ENCODE results near the gene CIDEC.

Gene CIDEC

DNA sequence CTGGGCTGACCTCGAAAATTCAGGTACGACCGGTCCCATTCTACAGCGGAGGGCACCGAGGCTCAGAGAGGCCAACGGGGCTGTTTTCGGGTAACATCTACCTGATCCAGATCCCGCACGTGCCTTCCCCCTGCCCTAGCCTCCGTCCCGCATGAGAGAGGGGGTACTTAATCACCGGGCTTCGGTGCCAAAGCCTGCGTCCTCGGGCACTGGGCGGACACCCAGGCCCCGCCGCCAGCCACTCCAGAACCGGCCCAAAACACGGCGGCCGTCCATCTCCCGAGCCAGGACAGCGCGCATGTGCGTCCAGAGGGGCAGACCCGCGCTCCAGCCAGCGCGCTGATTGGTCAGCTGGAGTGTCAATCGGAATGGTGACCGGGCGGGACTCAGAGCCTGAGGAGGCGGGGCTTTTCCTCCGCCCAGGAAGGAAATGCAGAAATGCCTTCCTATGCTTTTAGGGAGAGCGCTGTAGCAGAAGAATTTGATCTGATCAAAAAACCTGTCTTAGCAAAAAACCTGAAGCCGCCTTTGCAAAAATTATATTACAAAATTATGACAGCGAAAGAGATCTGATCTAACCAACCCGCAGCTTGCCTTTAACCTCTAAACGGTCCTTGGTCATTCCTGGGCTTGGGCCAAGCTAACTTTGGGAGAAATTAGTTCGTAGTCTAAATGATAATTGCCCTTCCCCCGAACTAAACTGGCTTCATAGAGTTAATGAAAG is 36.2 kb downstream of the CIDEC start, which contains the start of gene RPUSD3:
Gene RPUSD3, minus strand, starts transcription at position 294 of the 724 bp plus-strand sequence. Its CDS starts 18 bp downstream, at position 276.
- DNase-seq (ENCODE audit: low spot score): peak; percentile 100

DNA sequence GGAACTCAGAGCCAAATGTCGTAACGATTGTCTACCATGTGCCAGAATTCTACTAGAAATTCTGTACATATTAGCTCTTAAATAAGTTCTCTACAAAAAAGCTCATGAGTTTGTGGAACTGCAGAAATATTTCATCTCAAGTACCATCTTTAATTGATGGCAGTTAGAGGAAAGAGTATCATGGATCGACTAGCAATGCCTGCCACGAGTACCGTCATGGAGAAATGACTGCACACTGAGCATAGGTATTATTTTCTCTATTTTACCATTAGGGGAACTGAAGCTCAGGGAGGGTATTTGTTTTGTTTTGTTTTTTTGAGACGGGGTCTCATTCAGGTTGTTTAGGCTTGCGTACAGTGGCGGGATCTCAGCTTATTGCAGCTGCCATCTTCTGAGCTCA is 39.0 kb downstream of the CIDEC start:
- no peak for DNase-seq (ENCODE audit: low spot score)

DNA sequence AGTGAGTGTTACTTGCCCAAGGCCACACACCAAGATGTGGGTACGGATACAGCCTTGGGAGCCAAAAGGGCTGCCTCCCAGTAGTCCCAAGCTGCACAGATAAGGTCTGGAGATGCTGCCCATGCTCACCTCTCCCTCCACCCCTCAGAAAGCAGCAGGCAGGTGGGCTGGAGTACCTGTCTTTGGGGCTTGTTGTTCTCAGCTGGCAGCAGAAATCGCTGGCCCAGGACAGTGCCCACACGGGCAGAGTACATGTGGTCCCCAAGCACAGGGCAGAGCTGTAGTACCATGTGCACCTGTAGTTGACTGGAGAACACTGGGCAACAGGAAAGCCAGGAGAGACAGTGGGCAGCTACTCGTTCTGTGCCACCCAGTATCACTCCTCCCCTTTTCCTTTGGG is 41.2 kb downstream of the CIDEC start:
- DNase-seq (ENCODE audit: low spot score): no peak

DNA sequence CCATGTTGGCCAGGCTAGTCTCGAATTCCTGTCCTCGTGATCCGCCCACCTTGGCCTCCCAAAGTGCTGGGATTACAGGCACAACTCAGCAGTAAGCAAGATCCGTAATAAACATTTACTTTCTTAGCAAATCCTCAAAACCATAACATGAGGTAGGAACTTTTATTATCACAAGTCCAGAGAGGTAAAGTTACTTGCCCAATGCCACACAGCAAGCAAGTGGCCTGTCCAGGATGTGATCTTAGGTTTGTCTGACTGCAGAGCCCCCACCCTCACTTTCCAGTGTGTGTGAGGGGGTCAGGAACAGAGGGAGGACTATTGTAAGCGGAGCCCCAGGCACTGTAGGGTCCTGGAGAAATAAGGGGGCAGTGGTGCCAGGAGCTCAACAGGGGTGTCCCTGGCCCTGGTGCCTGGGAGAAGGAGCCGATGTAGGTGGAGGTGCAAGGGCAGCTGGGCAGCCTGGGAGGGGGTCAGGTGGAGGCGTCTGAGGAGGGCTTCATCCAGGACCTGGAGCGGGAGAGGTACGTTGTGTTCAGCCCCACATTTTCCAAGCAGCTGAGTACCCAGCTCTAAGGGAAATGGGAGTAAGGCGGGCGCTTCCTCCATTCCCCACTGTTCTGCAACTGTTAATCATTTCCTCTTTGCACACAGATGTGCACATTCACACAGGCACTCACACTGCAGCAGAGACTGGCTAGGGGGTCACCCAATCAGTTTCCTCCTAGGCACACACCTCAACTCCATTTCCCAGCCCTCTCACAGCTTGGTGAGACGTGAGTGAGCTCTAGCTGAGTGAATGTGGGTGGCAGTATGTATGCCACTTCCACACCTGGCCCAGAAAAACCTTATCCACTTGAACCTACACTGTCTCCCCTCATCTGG is 42.1 kb downstream of the CIDEC start:
- no peak for DNase-seq (ENCODE audit: low spot score)

DNA sequence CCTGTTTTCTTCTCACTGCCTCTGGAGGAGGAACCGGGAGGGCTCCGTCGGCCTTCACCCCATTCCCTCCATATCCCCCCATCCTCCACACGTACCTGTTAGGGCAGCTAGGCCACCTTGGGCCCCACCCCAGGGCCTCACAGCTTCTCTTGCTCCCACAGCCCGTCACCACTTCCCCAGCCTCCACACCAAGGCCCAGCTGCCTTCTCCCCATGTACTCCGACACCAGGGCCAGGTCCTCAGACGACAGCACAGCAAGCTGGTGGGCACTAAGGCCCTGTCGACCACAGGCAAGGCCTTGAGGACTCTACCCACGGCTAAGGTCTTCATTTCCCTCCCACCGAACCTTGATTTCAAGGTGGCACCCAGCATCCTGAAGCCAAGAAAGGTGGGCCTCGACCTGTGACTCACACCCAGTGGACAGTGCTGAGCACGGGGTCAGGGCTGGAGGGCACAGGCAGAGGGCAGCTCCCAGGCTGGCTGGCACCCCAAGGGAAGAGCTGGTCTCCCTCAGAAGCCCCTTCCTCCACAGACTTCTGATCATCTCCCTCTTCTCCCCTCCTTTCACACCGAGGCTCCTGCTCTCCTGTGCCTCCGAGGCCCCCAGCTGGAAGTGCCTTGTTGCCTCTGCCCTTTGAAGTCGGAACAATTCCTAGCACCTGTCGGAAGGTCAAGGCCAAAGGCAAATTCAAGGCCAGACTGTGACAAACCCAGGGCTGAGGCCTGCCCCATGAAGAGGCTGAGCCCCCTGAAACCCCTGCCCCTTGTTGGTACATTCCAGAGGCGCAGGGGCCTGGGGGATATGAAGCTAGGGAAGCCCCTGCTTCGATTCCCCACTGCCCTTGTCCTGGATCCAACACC is 45.3 kb downstream of the CIDEC start:
- no peak for DNase-seq (ENCODE audit: low spot score)

DNA sequence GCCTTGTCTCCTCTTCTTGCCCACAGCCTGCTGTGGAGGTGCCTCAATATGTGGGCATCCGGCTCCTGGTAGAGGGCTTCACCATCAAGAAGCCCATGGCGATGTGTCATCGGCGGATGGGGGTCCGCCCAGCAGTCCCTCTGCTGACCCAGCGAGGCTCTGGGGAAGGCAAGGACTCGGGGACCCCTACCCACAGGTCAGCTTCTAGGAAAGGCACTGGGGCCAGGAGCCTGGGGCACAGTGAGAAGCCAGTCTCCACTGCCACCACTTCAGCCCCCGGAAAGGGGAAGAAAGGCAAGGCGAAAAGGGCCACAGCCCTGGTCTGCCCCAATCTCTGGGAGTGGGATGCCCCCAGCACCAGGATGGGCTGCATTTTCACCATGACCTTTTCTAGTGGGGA is 47.0 kb downstream of the CIDEC start:
- DNase-seq (ENCODE audit: low spot score): no peak

DNA sequence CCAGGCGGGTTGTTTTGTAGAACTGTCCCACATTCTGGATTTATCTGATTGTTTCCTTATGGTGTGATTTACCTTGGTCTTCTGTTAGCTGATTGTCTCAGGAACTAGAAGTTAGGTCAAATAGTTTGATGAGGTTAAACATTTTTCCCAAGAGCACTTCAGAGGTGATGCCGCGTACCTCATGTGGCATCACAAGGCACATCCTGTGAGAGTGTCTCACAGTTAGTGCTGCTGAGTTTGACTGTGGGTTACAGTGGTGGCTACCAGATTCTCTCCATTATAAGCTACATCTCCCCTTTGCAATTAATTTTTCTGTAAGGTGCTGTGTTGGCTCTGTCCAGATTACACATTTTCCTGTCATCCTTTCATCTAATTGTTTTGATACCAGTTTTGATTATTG is 48.8 kb downstream of the CIDEC start:
- DNase-seq (ENCODE audit: low spot score): no peak

DNA sequence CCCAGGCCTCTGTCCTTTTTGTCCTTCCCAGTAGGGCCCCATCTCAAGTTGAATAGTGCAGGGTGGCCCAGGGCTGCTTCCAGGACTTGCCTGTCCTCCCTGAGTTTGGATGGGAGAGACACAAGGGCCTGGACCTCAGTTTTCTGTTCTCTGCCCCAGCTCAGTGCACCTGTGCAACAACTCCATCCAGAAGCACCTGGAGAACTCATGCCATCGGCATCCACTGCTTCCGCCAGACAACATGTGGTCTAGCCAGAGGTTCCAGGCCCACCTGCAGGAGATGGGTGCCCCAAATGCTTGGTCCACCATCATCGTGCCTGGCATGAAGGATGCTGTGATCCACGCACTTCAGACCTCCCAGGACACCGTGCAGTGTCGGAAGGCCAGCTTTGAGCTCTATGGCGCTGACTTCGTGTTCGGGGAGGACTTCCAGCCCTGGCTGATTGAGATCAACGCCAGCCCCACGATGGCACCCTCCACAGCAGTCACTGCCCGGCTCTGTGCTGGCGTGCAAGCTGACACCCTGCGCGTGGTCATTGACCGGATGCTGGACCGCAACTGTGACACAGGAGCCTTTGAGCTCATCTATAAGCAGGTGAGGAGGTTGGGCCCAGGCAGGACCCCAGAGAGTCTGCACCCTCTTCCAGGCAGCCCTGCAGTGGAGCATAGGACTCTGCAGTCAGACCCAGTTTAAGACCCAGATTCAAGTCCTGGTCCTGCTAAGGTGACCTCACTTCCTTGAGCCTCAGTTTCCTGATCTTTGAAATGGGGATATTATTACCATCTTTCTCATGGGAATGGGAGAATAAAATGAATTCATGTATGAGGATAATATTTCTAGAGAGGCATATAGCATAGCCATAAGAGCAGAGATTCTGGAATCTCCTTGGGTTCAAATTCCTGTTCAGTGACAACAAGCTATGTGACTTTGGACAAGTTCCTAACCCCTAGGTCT is 51.0 kb downstream of the CIDEC start:
- no peak for DNase-seq (ENCODE audit: low spot score)

DNA sequence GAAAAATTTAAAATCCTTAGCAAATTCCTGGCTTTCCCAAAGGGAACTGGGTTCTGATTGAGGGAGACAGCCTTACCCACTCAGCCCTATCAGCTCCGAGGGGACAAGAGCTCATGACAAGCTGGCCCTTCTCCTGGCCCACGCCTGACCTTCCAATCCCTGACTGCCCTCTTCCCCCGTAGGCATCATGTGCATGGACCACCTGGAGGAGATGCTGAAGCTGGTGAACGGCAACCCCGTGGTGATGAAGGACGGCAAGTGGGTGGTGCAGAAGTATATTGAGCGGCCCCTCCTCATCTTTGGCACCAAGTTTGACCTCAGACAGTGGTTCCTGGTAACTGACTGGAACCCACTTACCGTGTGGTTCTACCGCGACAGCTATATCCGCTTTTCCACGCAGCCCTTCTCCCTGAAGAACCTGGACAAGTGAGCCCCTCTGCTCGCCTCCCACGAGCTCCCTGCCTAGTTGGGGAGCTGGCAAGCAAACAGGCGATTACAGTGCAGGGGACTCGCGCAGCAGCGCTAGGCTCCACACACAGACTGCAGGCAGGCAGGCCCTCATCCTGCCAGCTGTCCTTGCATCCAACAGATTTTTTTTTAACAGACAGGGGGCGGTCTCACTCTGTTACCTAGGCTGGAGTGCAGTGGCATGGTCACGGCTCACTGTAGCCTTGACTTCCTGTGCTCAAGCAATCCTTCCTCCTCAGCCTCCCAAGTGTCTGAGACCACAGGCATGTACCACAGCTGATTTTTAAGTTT is 53.1 kb downstream of the CIDEC start:
- DNase-seq (ENCODE audit: low spot score): peak; percentile 69

DNA sequence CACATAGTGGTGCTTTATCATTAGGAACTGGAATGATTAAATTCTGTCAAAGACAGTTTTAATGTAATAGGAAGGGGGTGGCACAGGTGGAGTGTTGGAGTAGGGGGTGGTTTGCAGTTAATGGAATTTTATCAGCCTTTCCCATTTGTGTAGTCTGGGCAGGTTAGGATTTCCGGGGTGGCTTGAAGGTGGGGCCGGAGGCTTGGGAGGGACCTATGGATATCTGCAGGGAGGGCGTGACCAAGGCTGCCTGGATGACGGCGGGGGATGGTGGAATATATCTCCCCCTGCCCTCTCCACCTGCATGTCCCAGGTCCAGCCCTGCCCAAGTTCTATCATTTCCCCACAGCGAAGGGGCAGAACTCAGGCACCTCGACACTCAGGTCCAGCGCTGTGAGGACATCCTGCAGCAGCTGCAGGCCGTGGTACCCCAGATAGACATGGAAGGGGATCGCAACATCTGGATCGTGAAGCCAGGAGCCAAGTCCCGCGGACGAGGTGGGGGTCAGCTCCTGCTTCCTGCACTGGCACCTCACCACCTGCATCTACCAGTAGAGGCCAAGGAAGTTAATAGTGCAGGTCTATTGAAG is 54.5 kb downstream of the CIDEC start:
- DNase-seq (ENCODE audit: low spot score): no peak

DNA sequence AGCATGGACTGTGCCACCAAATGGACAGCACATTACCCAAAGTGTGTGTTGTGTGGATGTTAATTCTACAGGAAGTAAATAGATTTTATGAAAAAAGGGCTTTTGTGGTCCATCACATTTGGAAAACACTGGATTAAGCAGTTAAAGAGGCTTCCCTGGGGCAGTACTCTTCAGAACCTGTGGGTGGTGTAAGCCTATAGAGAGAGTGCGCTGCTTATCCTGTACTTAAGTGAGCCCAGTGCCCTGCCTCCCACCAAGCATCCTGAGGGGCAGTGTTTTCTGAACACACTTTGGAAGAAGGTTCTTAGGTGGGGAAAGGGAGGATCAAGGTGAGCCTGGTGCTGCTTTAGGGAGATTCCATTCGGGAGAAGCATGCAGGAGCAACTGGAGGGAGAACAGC is 59.1 kb downstream of the CIDEC start:
- DNase-seq (ENCODE audit: low spot score): peak; percentile 64

DNA sequence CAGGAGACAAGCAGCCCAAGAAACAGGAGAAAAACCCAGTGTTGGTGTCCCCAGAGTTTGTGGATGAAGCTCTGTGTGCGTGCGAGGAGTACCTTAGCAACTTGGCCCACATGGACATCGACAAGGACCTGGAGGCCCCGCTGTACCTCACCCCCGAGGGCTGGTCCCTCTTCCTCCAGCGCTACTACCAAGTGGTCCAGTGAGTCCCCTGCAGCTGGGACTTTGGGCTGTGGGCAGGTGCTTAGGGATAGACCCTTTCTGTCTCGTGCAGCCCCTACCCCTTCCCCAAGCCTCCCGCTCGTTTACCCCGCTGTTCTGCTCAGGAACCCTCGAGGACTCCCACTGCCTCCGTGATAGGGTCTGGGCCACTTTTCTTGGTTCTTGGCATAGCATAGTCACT is 59.5 kb downstream of the CIDEC start:
- DNase-seq (ENCODE audit: low spot score): no peak

DNA sequence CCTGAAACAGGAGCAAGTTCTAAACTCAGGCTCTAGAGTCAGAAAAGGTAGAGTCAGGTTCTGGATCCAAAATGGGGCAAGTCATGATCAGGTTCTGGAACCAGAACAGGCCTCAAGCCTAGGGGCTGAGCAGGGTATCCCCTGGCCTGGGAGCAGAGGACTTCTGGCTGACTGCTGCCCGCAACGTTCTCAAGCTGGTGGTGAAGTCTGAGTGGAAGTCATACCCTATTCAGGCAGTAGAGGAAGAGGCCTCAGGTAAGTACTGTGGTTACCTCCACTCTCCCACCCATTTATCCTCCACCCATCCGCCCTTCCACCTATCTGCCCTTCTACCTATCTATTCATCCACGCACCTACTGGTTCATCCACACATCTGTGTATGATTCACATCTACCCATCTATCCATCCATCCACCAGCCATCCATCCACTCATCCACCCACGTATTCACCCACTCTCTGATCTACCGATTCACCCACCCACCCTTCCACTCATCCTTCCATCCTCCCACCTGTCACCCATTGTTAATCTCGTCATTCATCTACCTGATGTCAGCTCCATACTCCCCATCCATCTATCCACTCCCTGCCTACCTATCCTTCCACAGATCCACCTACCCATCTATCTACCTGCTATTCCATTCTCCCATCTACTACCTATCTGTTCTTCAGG is 61.3 kb downstream of the CIDEC start:
- no peak for DNase-seq (ENCODE audit: low spot score)

DNA sequence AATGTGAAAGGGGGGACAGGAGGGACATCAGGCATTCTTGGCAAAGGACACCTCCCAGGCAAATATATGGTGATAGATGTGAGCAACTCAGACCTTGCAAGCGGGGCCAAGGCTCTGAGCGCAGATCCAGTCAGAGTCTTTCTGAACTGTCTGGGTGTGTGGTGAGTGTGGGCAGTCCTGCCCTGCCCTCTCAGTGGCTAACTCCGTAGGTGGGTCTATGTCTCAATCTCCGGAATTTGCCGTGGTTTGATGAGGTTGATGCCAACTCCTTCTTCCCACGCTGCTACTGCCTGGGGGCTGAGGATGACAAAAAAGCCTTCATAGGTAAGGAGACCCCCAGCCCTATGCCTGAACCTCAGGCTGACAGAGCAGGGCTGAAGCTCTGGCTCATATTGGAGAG is 62.6 kb downstream of the CIDEC start:
- DNase-seq (ENCODE audit: low spot score): no peak
